ENCODE results near the gene GEMIN4. TPM values are rescaled to one million over a fixed set of nuclear protein-coding genes. Genes with fewer than 3 reads are reported as not detected.
A peak's percentile ranks its signal among the peaks of the same experiment; 100 is the strongest.

Gene GEMIN4
- total RNA-seq, 4 donors from 2014 or later, result 9.7 to 29.0 (median 17.0) TPM

- TF ChIP-seq, protein P1, sequence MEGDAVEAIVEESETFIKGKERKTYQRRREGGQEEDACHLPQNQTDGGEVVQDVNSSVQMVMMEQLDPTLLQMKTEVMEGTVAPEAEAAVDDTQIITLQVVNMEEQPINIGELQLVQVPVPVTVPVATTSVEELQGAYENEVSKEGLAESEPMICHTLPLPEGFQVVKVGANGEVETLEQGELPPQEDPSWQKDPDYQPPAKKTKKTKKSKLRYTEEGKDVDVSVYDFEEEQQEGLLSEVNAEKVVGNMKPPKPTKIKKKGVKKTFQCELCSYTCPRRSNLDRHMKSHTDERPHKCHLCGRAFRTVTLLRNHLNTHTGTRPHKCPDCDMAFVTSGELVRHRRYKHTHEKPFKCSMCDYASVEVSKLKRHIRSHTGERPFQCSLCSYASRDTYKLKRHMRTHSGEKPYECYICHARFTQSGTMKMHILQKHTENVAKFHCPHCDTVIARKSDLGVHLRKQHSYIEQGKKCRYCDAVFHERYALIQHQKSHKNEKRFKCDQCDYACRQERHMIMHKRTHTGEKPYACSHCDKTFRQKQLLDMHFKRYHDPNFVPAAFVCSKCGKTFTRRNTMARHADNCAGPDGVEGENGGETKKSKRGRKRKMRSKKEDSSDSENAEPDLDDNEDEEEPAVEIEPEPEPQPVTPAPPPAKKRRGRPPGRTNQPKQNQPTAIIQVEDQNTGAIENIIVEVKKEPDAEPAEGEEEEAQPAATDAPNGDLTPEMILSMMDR (IDR thresholded peaks at IDR 0.05), result no peak
- no peak for TF ChIP-seq POLR2A (IDR thresholded peaks at IDR 0.05)
- DNase-seq, result no peak
- H3K36me3 ChIP-seq, result no peaks in the 10 kb centered on the region
- intact Hi-C loops (cut with DNase I; ENCODE audit: low total_unique reads), result no loop called here
- H3K4me3 ChIP-seq, result no peak overlapping the region
- no peaks in the 10 kb centered on the region for H3K27me3 ChIP-seq
- H3K27ac ChIP-seq, result no peak overlapping the region
- H3K9me3 ChIP-seq, result no peaks in the 10 kb centered on the region
- no peaks in the 10 kb centered on the region for H3K4me1 ChIP-seq
Observed at GRCh38 chr17:797236-797840, 45.3 kb upstream of the GEMIN4 start.

GRCh38 chr17:796609-797008 is 44.5 kb upstream of the GEMIN4 start:
- intact Hi-C loops (cut with DNase I; ENCODE audit: low total_unique reads), result no loop called here
- no peak for DNase-seq
- no peak for TF ChIP-seq POLR2A (IDR thresholded peaks at IDR 0.05)
- TF ChIP-seq, protein P1 (IDR thresholded peaks at IDR 0.05), result no peak
- no peak overlapping the region for H3K4me3 ChIP-seq
- no peak overlapping the region for H3K27ac ChIP-seq
- no peaks in the 10 kb centered on the region for H3K9me3 ChIP-seq
- no peaks in the 10 kb centered on the region for H3K27me3 ChIP-seq
- H3K36me3 ChIP-seq, result no peaks in the 10 kb centered on the region
- H3K4me1 ChIP-seq, result no peaks in the 10 kb centered on the region

GRCh38 chr17:795721-796120 is 43.7 kb upstream of the GEMIN4 start:
- H3K9me3 ChIP-seq, result no peaks in the 10 kb centered on the region
- intact Hi-C loops (cut with DNase I; ENCODE audit: low total_unique reads), result no loop called here
- H3K4me3 ChIP-seq, result no peak overlapping the region
- H3K27me3 ChIP-seq, result no peaks in the 10 kb centered on the region
- no peaks in the 10 kb centered on the region for H3K4me1 ChIP-seq
- H3K36me3 ChIP-seq, result no peaks in the 10 kb centered on the region
- TF ChIP-seq, protein P1 (IDR thresholded peaks at IDR 0.05), result no peak
- TF ChIP-seq POLR2A (IDR thresholded peaks at IDR 0.05), result no peak
- H3K27ac ChIP-seq, result peak overlapping the region; percentile 62 to 69
- no peak for DNase-seq

- intact Hi-C loops (cut with DNase I; ENCODE audit: low total_unique reads), result no loop called here
- TF ChIP-seq, protein P1 (IDR thresholded peaks at IDR 0.05), result no peak
- no peak for TF ChIP-seq POLR2A (IDR thresholded peaks at IDR 0.05)
- H3K27ac ChIP-seq, result peak overlapping the region; percentile 62 to 69
- no peaks in the 10 kb centered on the region for H3K4me1 ChIP-seq
- no peaks in the 10 kb centered on the region for H3K9me3 ChIP-seq
- no peak for DNase-seq
- H3K27me3 ChIP-seq, result no peaks in the 10 kb centered on the region
- no peak overlapping the region for H3K4me3 ChIP-seq
- no peaks in the 10 kb centered on the region for H3K36me3 ChIP-seq
Observed at GRCh38 chr17:795276-795675, 43.2 kb upstream of the GEMIN4 start.

DNA sequence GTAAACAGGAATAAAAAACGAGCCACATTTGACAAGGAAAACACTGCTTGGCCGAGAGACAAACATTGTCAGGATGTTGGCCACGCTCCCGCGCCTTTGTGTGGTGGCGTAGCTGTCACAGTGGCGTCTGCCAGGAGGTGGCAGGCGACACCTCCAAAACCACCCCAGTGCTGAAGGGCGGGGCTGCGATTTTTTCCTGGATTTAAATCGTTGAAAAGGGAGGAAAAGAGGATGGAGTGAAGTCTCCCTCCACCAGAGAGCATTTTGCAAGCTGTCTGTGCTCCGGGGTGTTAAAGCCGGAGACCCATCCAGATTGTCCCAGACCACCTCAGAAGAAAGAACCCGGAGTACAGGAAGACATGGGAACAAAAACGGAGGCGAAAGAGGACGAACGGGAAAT is 42.8 kb upstream of the GEMIN4 start:
- H3K36me3 ChIP-seq, result no peaks in the 10 kb centered on the region
- intact Hi-C loops (cut with DNase I; ENCODE audit: low total_unique reads), result loop anchor here (5.0 kb wide), 1 partner anchor 187 kb away; no protein-coding TSS in a partner anchor
- H3K27me3 ChIP-seq, result no peaks in the 10 kb centered on the region
- peak overlapping the region; percentile 62 to 69 for H3K27ac ChIP-seq
- H3K4me1 ChIP-seq, result no peaks in the 10 kb centered on the region
- TF ChIP-seq, protein P1 (IDR thresholded peaks at IDR 0.05), result peak; percentile 76 to 96 (median 88)
- peak; percentile 13 to 29 for TF ChIP-seq POLR2A (IDR thresholded peaks at IDR 0.05)
- no peaks in the 10 kb centered on the region for H3K9me3 ChIP-seq
- no peak overlapping the region for H3K4me3 ChIP-seq
- DNase-seq, result peak; percentile 84 to 86

Data from uterus (tissue), 4 donors.